Caco-2 (cell line): ENCODE data around the gene OLFM2. TPM values are rescaled to one million over a fixed set of nuclear protein-coding genes. Genes with fewer than 3 reads are reported as not detected.
A peak's percentile ranks its signal among the peaks of the same experiment; 100 is the strongest.

Source experiments
- BruUV-seq: library from RNA; stranded (reverse); fragments of 400-500 nt; replicated peaks from 2 replicates; lab custom pipeline; 2021; lab: Mats Ljungman, UMichigan
- CTCF ChIA-PET: fragments of 300-600 bp; sonication (Branson Sonifier 250); formaldehyde crosslinking; loops from one replicate; lab custom pipeline; 2022; ENCODE audit warnings: antibody characterized with exemption; lab: Charles Lee
- POLR2A ChIA-PET: fragments of 300-600 bp; sonication (Branson Sonifier 250); formaldehyde crosslinking; loops from one replicate; lab custom pipeline; 2022; ENCODE audit warnings: antibody characterized with exemption; lab: Charles Lee
- DNase-seq, 2 experiments: peaks; one replicate each; pipeline versions ENCODE4 v3.0.0 to v3.0.0-alpha.2; 2020 to 2022
- H3K27me3 ChIP-seq: replicated peaks from 2 replicates; pipeline ENCODE4 v1.6.0; 2011; ENCODE audit warnings: low read length; ENCODE audit not compliant: control insufficient read depth, insufficient read depth
- H3K36me3 ChIP-seq: 2 replicates; pipeline ENCODE4 v1.5.1; 2011; ENCODE audit warnings: low read length; ENCODE audit not compliant: control insufficient read depth, insufficient read depth
- H3K4me1 ChIP-seq: fragments of 250-450 bp; sonication (Bioruptor Pico); 2 replicates; pipeline ENCODE4 v1.5.1; 2020; ENCODE audit warnings: mild to moderate bottlenecking
- H3K4me3 ChIP-seq: 2 replicates; pipeline ENCODE4 v1.5.1; 2011; ENCODE audit warnings: low read depth, mild to moderate bottlenecking, control low read depth, low read length
- H3K9me3 ChIP-seq: fragments of 250-450 bp; sonication (Bioruptor Pico); 2 replicates; pipeline ENCODE4 v1.5.1; 2020; ENCODE audit warnings: mild to moderate bottlenecking, moderate library complexity
- H3K27ac Mint-ChIP-seq: one replicate; pipeline ENCODE4 v1.8.0; 2022; ENCODE audit warnings: mixed read lengths; ENCODE audit not compliant: unreplicated experiment
- H3K27me3 Mint-ChIP-seq: one replicate; pipeline ENCODE4 v1.8.0; 2022; ENCODE audit warnings: mixed read lengths; ENCODE audit not compliant: insufficient read depth, unreplicated experiment
- H3K36me3 Mint-ChIP-seq: one replicate; pipeline ENCODE4 v1.8.0; 2022; ENCODE audit warnings: mild to moderate bottlenecking, mixed read lengths; ENCODE audit not compliant: insufficient read depth, unreplicated experiment
- H3K4me1 Mint-ChIP-seq: one replicate; pipeline ENCODE4 v1.8.0; 2022; ENCODE audit warnings: low read depth, mixed read lengths; ENCODE audit not compliant: unreplicated experiment
- H3K4me3 Mint-ChIP-seq: one replicate; pipeline ENCODE4 v1.8.0; 2022; ENCODE audit warnings: mild to moderate bottlenecking, moderate library complexity, mixed read lengths; ENCODE audit not compliant: unreplicated experiment
- H3K9me3 Mint-ChIP-seq: one replicate; pipeline ENCODE4 v1.8.0; 2022; ENCODE audit warnings: mixed read lengths; ENCODE audit not compliant: unreplicated experiment
- CTCF ChIP-seq, 2 experiments: fragments of 200-600 bp in 1 of 2; IDR thresholded peaks; 1 replicate in 1 of 2; 2 replicates in 1 of 2; pipeline versions ENCODE4 v1.5.1 to v1.8.0; 2011 to 2022; ENCODE audit warnings: antibody characterized with exemption in 1 of 2, control low read depth in 1 of 2, inconsistent platforms in 1 of 2, low read depth in 1 of 2, low read length in 1 of 2, mild to moderate bottlenecking in 1 of 2, moderate library complexity in 1 of 2; ENCODE audit not compliant: insufficient read depth in 1 of 2, severe bottlenecking in 1 of 2, unreplicated experiment in 1 of 2
- intact Hi-C: fragments of 100-400 bp; cut with micrococcal nuclease; formaldehyde crosslinking; loops from one replicate; pipeline ENCODE4 v1.10.0; 2022; ENCODE audit not compliant: unreplicated experiment
- total RNA-seq: library from RNA; stranded (reverse); gene quantifications from 2 replicates; pipeline ENCODE4 v1.2.3, GENCODE V29; 2022

OLFM2 gene
- total RNA-seq, 1 experiment from 2014 or later: 0.34 TPM

DNA sequence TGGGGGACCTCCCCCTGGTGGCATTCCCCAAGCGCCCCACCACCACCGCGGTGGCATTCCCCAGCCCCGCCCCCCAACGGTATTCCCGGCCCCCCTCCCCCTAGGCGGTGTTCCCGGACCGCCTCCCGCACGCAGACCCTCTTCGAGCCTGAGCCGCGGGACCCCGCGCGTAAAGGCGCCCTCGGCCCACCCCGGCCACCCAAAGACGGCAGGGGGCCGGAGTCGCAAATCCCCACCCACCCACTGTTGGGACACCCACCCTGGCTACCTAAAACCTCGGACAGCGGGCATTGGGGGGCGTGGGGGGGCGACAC is 22.4 kb downstream of the OLFM2 start:
- Mint-ChIP-seq H3K9me3 (no peaks in the 10 kb centered on the region), H3K36me3 (no peaks in the 10 kb centered on the region), H3K4me1 (peaks cover 7% of the 10 kb centered on the region), H3K27me3 (peaks cover 8% of the 10 kb centered on the region), H3K27ac (no peak overlapping the region), H3K4me3 (peak overlapping the region; percentile 46)
- DNase-seq: no peak
- Histone ChIP-seq H3K4me1 (no peaks in the 10 kb centered on the region), H3K9me3 (no peaks in the 10 kb centered on the region), H3K4me3 (peak overlapping the region; percentile 46), H3K27me3 (no peaks in the 10 kb centered on the region), H3K36me3 (no peaks in the 10 kb centered on the region)
- no peak for TF ChIP-seq CTCF (IDR thresholded peaks at IDR 0.05; ENCODE audit: insufficient read depth in 1 of 2, low read depth in 1 of 2, low read length in 1 of 2, severe bottlenecking in 1 of 2, unreplicated experiment in 1 of 2)
- intact Hi-C loops: loop anchor here (2.0 kb wide), 1 partner anchor 65 kb away; no protein-coding TSS in a partner anchor
- BruUV-seq: no TSS peak
- POLR2A ChIA-PET: no interaction called here
- CTCF ChIA-PET: no interaction called here

DNA sequence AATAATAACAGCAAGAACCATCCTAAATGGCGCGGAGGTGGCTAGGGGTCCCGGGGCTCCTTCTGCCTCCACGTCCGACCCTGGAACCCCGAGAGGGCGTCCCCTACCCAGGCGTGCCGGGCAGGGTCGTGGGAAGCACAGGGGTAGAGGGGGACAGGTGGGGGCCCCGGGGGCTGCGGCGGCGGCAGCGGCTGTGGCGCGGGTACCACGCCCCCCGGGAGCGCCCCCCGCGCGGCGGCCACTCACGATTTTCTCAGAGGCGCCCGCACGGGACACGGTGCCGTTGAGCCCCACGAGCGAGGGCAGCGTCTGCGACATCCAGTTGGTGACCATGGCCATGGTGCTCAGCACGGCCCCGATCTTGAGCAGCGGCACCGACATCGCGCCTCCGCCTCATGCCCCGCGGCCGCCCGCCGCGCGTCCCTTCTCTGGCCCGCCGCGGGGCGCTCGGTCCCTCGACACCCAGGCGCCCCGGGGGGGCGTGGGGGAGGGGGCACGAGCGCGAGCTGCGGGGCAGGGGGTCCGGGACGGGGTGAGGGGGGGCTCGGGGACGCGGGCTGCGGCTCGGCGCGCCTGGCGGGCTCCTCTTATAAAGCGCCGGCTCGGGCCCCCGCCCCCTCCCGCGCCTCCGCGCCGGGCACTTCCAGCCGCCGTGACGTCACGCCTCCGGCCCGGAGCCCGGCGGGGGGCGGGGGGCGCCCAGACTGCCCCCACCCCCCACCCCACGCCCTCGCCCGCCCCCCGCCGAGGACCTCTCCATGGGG is 22.9 kb downstream of the OLFM2 start:
- Histone ChIP-seq H3K4me3 (peak overlapping the region; percentile 46), H3K27me3 (no peaks in the 10 kb centered on the region), H3K9me3 (no peaks in the 10 kb centered on the region), H3K36me3 (no peaks in the 10 kb centered on the region), H3K4me1 (no peaks in the 10 kb centered on the region)
- POLR2A ChIA-PET: no interaction called here
- Mint-ChIP-seq H3K9me3 (no peaks in the 10 kb centered on the region), H3K4me3 (peak overlapping the region; percentile 61), H3K4me1 (peaks cover 7% of the 10 kb centered on the region), H3K36me3 (no peaks in the 10 kb centered on the region), H3K27ac (no peak overlapping the region), H3K27me3 (peaks cover 5% of the 10 kb centered on the region)
- DNase-seq: peak in 1 of 2 experiments; percentile 27
- CTCF ChIA-PET: no interaction called here
- TF ChIP-seq CTCF (IDR thresholded peaks at IDR 0.05; ENCODE audit: insufficient read depth in 1 of 2, low read depth in 1 of 2, low read length in 1 of 2, severe bottlenecking in 1 of 2, unreplicated experiment in 1 of 2): no peak
- no TSS peak for BruUV-seq
- intact Hi-C loops: no loop called here

DNA sequence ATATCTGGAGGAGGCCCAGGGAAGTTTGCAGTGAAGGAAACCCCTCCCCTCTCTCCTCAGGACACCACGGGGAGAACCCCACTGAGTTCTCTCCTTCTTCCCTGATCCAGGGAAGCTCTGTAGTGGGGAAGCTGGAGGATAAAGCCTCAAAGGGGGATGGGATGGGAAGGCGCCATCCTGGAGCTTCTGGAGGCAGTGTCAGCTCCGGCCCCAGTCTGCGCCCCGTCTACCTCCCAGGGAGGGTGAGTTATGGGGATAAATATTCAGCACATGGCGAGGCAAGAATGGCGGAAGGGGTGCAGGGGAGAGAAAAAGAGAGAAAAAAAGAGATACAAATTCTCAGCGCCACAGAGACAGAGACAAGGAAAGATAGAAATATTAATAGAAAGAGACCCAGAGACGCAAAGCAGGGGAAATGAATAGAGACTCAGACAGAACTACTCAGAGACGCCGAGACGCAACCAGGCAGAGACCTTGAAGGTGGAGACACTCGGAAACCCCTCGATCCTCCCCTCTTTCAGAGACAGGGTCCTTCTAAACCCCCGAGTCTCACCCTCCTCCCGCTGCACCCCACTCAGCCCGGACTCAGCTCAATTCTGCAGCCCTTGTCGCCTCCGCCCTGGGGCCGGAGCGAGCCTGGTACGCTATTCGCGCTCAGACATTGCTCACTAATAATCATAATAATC is 23.6 kb downstream of the OLFM2 start:
- Mint-ChIP-seq H3K36me3 (no peaks in the 10 kb centered on the region), H3K4me1 (peaks cover 5% of the 10 kb centered on the region), H3K27ac (no peak overlapping the region), H3K4me3 (peak overlapping the region; percentile 61), H3K9me3 (no peaks in the 10 kb centered on the region), H3K27me3 (peaks cover 5% of the 10 kb centered on the region)
- H3K36me3 ChIP-seq: no peaks in the 10 kb centered on the region
- CTCF ChIA-PET: no interaction called here
- no peaks in the 10 kb centered on the region for H3K9me3 ChIP-seq
- no TSS peak for BruUV-seq
- TF ChIP-seq CTCF (IDR thresholded peaks at IDR 0.05; ENCODE audit: insufficient read depth in 1 of 2, low read depth in 1 of 2, low read length in 1 of 2, severe bottlenecking in 1 of 2, unreplicated experiment in 1 of 2): no peak
- POLR2A ChIA-PET: no interaction called here
- no peaks in the 10 kb centered on the region for H3K27me3 ChIP-seq
- no peaks in the 10 kb centered on the region for H3K4me1 ChIP-seq
- DNase-seq: no peak
- H3K4me3 ChIP-seq: no peak overlapping the region
- intact Hi-C loops: no loop called here
